GM12865 (cell line): ENCODE measurements around the gene WFDC5.

ENCODE experiments used
- DNase-seq: peaks from one replicate; pipeline ENCODE4 v3.0.0; 2010; ENCODE audit warnings: low read depth
- H3K4me3 ChIP-seq: 2 replicates; pipeline ENCODE4 v1.5.1; 2011; ENCODE audit warnings: mild to moderate bottlenecking, low read depth, low read length, control low read depth
- TF ChIP-seq, protein P1 (sequence below): IDR thresholded peaks from 2 replicates; pipeline ENCODE4 v1.5.1; 2011; ENCODE audit warnings: low read length, control low read depth, low read depth, inconsistent platforms; ENCODE audit not compliant: insufficient read depth; ENCODE audit errors: missing control alignments

WFDC5 gene

DNA sequence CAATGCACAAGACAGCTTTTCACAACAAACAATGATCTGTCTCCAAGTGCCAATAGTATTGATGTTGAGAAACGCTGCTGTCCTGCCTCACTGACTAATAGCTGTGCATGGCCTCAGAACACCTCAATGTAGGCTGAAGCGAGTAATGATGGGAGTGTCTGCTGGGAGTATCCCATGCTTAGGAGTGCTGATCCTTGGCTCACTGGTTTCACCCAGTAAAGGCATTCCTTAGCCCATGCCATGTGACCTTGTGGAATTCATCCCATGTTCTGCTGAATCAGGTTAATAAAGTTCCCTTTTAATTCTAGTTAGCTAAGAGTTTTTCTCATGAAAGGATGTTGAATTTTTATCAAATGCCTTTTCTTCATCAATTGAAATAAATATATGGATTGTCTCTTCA, 13.1 kb upstream of the WFDC5 start:
- no peak for DNase-seq
- TF ChIP-seq, protein P1, sequence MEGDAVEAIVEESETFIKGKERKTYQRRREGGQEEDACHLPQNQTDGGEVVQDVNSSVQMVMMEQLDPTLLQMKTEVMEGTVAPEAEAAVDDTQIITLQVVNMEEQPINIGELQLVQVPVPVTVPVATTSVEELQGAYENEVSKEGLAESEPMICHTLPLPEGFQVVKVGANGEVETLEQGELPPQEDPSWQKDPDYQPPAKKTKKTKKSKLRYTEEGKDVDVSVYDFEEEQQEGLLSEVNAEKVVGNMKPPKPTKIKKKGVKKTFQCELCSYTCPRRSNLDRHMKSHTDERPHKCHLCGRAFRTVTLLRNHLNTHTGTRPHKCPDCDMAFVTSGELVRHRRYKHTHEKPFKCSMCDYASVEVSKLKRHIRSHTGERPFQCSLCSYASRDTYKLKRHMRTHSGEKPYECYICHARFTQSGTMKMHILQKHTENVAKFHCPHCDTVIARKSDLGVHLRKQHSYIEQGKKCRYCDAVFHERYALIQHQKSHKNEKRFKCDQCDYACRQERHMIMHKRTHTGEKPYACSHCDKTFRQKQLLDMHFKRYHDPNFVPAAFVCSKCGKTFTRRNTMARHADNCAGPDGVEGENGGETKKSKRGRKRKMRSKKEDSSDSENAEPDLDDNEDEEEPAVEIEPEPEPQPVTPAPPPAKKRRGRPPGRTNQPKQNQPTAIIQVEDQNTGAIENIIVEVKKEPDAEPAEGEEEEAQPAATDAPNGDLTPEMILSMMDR: no peak
- no peak overlapping the region for H3K4me3 ChIP-seq

DNA sequence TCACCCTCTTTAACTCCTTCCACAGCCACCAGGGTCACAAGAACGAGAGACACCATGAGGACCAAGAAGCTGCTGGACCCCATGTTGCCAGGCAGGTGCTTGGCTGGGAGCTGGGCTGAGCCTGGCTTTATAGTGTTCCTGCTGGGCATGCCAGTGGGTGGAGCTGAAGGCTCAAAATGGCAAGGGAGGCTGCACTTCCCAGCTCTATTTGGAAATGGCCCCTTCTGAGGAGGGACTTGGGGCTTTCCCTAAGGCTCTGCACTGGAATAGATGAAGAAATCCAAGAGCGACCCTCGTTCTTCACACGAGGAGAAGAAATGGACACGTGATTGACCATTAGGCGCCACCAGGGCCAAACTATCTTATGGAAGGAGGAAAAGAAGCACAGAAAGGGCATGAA, 9.4 kb upstream of the WFDC5 start, which contains the start of gene WFDC12:
WFDC12 (minus strand) TSS at position 101 of the 400 bp plus-strand sequence; CDS start at position 83, 18 bp downstream.
- TF ChIP-seq, protein P1: no peak
- no peak within 1 kb of the TSS for H3K4me3 ChIP-seq
- DNase-seq: no peak

DNA sequence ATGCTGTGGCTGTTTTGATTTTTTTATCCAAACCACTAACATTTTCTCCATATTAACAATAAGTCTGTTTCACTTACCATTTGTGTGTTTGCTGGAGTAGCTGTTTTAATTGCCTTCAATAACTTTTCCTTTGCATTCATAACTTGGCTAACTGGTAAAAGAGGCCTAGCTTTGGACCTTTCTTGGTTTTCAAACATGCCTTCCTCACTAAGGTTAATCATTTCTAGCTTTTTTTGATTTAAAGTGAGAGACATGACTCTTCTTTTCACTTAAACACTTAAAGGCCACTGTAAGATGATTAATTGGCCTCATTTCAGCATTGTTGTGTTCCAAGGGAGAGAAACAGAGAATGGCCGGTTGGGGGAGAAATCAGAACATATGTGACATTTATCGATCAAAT, 6.4 kb upstream of the WFDC5 start:
- H3K4me3 ChIP-seq: no peak overlapping the region
- no peak for DNase-seq
- TF ChIP-seq, protein P1: no peak

DNA sequence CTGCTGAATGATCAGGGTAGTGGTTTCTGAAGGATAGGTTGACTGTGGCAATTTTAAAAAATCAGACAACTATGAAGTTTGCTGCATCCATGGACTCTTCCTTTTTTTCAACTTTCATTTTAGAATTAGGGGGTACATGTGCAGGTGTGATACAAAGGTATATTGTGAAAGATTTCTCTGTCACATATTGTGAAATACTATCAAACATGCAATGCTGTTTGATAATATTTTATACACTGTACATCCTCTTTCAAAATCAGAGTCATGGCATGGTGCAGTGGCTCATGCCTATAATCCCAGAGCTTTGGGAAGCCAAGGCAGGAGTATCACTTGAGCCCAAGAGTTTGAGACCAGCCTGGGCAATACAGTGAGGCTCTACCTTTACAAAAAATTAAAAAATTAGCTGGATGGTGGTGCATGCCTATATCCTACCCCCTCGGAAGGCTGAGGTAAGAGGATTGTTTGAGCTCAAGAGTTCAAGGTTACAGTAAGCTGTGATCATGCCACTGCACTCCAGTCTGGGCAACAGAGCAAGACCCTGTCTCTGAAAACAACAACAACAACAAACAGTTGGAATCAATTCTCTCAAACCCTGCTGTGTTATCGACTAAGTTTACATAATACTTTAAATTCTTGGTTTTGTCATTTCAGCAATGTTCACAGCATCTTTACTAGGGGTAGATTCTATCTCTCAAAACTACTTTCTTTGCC, 4.7 kb upstream of the WFDC5 start:
- TF ChIP-seq, protein P1: no peak
- H3K4me3 ChIP-seq: no peak overlapping the region
- no peak for DNase-seq

DNA sequence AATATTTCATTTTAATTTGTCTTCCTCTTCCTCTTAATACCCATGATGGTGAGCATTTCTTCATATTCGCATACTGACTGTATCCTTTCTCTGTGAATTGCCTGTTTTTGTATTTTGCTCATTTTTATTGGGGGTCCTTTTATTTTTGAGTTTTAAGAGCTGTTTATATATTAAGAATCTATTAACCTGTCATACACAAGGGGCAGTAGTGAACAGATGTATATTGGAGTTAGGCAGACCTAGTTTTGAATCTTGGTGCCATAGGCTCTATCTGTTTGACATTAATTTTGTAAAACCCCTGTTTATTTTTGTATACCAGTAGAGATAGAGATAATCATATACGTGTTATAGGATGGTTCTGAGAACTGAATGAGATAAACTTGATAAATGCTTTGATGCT, 3.1 kb upstream of the WFDC5 start:
- DNase-seq: no peak
- no peak overlapping the region for H3K4me3 ChIP-seq
- TF ChIP-seq, protein P1: no peak

DNA sequence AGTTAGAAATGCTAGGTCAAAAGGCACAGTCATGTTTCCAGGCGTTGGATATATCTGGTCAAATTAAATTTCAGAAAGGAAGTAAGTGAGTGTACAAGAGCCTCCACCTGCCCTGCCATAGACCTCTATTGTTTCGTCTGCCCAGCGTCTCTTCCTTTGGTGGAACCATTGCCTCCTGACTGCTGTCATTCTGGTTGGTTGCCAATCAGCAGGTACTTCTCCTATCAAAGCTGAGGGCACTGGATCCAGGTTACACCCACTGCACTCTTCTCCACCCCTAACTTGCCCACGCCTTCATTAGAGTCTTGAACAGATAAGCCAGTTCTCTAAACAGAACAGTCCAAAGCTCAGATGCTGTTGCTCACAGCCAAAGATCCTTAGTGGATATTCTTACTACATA, 2.6 kb upstream of the WFDC5 start:
- no peak for DNase-seq
- TF ChIP-seq, protein P1: no peak
- H3K4me3 ChIP-seq: no peak overlapping the region

DNA sequence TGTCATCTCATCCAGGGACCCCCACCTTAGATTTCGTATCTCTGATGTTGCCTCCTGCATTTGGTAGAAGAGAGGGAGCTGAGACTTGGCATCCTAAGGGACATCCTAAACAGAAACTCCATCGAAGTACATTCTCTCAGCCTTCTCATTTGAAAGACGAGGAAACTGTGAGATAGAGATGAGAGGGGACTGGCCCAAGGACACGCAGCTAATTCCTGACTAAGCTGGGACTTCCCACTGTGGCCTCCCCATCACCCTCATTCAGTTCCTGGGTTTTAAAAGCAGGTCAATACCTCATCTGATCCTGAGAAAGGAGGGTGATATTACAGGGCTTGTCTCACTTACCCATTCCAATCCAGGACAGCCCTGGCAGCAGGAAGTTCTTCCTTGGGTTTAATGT, 855 bp upstream of the WFDC5 start:
- no peak overlapping the region for H3K4me3 ChIP-seq
- no peak for DNase-seq
- TF ChIP-seq, protein P1: no peak
